COLO668 (cell line): ENCODE data around the gene KIF1B.
A peak's percentile ranks its signal among the peaks of the same experiment; 100 is the strongest.

ENCODE experiments used
- DNase-seq: peaks from one replicate; lab custom pipeline; 2025; ENCODE audit not compliant: unreplicated experiment; lab: John Stamatoyannopoulos, UW

The KIF1B gene, protein sequence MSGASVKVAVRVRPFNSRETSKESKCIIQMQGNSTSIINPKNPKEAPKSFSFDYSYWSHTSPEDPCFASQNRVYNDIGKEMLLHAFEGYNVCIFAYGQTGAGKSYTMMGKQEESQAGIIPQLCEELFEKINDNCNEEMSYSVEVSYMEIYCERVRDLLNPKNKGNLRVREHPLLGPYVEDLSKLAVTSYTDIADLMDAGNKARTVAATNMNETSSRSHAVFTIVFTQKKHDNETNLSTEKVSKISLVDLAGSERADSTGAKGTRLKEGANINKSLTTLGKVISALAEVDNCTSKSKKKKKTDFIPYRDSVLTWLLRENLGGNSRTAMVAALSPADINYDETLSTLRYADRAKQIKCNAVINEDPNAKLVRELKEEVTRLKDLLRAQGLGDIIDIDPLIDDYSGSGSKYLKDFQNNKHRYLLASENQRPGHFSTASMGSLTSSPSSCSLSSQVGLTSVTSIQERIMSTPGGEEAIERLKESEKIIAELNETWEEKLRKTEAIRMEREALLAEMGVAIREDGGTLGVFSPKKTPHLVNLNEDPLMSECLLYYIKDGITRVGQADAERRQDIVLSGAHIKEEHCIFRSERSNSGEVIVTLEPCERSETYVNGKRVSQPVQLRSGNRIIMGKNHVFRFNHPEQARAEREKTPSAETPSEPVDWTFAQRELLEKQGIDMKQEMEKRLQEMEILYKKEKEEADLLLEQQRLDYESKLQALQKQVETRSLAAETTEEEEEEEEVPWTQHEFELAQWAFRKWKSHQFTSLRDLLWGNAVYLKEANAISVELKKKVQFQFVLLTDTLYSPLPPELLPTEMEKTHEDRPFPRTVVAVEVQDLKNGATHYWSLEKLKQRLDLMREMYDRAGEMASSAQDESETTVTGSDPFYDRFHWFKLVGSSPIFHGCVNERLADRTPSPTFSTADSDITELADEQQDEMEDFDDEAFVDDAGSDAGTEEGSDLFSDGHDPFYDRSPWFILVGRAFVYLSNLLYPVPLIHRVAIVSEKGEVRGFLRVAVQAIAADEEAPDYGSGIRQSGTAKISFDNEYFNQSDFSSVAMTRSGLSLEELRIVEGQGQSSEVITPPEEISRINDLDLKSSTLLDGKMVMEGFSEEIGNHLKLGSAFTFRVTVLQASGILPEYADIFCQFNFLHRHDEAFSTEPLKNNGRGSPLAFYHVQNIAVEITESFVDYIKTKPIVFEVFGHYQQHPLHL (N-terminal part only)

DNA sequence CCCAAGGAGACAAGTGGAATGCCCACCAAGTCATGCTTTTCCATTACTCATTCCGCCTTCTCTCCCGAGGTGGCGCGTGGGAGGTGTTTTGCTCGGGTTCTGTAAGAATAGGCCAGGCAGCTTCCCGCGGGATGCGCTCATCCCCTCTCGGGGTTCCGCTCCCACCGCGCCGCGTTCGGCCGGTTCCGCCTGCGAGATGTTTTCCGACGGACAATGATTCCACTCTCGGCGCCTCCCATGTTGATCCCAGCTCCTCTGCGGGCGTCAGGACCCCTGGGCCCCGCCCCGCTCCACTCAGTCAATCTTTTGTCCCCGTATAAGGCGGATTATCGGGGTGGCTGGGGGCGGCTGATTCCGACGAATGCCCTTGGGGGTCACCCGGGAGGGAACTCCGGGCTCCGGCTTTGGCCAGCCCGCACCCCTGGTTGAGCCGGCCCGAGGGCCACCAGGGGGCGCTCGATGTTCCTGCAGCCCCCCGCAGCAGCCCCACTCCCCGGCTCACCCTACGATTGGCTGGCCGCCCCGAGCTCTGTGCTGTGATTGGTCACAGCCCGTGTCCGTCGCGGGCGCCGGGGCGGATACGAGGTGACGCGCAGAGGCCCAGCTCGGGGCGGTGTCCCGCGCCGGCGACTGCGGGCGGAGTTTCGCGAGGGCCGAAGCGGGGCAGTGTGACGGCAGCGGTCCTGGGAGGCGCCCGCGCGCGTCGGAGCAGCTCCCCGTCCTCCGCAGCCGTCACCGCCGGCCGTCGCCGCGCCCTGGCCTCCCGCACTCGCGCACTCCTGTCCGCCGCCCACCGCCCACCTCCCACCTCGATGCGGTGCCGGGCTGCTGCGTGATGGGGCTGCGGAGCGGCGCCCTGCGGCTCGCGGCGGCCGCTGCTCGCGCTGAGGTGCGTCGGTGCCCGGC, at the start of gene KIF1B:
TSS of gene KIF1B (plus strand) at position 666 of the 906 bp plus-strand sequence. CDS start 21,759 bp downstream, outside the sequence.
- DNase-seq = peak; percentile 100

DNA sequence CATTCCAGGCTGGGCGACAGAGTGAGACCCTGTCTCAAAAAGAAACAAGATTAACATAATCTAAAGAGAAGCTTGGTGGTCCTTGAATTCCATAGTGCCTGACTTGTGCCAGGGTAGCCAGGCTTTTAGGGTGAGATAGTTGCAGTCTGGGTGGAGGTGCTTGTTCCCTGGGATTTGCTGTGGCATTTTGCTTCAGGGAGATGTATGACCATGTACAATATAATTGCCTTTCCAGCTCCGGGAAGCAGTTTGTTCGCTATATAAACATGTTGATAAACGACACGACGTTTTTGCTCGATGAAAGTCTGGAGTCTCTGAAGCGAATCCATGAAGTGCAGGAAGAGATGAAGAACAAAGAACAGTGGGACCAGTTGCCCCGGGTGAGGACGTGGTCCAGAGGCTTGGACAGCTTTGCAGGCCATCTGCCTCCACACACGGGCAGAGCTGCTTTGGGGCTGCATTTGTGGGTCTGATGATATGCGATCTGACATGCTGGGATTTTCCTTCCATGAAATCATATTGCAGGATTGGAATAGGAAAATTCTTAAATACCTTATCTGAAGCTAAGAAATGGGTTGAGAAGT, 49.4 kb upstream of the KIF1B start:
- no peak for DNase-seq

DNA sequence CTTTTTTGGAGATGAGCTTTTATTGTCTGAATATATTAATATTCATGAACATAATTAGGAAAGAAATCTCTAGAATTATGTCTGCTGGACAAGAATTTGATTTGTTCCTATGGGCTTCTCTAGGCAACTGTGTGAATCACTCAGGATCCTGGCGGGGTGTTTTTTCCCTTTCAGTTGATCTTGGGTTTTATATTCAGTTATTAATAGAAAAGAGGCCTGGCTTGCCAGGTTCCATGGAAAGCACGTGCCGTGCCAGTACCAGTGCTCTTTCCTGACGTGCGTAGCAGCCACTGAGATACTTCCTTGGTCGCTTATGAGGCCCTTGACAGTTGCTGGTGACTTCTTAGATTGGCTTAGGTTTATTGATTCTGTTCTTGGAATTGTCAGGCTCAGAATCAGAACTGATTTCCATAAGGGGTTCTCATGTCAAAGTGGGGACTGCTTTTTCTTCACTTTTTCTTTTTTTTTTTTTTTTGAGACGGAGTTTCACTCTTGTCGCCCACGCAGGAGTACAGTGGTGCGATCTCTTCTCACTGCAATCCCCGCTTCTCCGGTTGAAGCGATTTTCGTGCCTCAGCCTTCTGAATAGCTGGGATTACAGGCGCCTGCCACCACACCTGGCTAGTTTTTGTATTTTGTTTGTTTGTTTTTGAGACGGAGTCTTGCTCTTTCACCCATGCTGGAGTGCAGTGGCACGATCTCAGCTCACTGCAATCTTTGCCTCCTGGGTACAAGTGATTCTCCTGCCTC, 48.7 kb upstream of the KIF1B start:
- no peak for DNase-seq

DNA sequence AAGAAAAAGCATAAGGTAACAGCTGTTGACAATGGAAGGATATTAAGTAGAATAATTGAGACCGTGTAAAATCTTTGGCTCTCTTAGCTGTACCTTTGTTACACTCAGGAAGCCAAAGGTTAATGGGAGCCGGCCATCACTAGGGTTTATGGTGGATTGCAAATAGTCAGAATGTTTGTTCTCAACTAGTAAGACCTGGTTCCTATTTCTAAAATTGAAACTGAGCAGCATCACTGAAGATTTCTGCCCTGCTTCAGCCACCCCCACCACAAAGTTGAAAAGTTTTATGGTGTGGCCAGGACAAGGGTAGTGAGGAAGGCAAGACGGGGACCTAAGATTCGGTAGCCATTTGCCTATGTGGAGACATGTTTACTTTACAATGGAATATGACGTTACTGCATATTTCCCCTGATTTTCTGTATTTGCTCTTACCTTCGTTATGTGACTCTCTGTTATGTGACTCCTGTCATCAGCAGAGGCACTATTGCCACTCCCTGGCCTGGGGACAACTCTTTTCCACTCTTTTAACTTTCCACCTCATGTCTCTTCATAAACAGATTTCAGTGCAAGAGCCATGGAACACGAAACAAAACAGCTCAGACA, 41.4 kb upstream of the KIF1B start:
- DNase-seq = no peak

DNA sequence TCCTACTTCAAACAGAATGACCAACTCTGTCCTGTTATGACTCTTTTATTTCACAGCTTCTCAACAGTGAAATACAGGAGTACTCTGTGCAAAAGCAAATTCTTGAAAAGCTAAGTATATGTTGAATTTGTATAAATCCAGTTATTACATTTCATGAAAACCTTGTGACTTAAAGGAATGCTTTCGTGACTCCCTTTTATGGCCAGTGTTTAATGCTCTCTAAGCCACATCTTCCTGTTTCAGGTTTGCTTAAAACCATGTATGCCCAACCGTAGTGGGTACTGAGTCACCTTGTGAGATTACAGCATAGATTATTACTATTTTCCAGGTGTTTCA, 40.2 kb upstream of the KIF1B start:
- no peak for DNase-seq

DNA sequence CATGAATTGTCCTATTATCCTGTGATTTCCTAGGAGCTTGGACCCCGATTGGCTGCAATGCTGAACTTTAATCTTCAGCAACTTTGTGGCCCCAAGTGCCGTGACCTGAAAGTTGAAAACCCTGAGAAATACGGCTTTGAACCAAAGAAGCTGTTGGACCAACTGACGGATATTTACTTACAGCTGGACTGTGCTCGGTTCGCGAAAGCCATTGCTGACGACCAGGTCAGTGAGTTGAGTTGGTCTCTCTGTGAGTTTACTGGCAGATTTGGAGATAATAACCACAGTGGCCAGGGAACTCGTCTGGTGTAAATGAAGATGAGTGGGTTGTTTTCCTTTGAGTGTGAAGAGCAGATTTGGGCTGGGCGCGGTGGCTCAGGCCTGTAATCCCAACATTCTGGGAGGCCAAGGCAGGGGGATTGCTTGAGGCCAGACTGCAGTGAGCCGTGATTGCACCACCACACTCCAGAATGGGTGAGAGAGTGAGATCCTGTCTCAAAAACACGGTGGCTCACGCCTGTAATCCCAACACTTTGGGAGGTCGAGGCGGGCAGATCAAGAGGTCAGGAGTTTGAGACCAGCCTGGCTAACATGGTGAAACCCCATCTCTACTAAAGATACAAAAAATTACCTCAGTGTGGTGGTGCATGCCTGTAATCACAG, 39.1 kb upstream of the KIF1B start:
- DNase-seq = no peak

DNA sequence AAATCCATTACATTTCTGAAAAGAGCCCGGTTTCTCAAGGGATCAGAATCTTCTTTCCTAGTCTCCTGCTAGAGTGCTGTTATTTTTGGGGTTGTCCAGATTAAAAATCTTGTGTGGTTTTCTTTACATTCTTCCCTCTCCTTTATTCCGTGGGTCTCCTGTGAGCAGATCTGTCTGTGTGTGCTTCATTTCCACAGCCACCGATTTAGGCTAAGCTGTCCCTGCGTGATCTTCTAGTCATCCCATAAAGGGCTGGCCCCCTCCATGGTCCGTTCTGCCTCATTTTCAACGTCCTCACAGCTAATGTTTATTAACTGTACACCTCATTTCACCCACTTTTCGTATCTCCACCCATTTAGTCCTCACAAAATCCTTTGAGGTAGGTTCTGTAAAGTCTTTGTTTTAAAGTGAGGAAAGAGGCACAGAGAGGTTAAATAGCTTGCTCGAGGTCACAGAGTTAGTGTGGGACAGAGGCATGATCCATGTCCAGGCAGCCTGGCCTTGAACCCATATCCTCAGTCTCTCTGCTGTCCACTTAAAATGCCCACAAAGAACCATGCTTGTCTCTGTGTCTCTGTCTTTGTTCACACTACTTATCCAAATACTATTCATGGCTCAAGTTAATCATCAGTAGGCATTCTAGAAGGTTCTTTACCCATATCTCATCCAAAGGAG, 38.2 kb upstream of the KIF1B start:
- no peak for DNase-seq

DNA sequence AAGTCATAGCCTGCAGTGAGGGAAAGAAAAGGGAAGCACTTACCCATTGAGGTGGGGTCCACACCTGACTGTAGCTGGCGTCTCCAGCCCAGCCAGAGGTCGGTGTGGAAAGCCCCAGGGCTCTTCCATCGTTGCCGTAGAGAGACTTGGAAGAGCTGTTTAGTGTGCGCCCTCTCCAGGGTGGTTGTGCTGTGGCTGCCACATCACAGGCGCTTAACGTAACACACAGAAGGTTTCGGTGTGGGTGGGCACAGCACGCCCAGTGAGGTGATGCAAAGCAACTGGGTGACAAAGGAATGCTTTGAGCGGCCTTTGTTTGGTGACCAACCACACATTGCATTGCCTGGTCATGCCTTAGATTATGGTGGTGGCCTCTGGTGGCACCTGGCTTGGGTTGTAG, 36.8 kb upstream of the KIF1B start:
- no peak for DNase-seq

DNA sequence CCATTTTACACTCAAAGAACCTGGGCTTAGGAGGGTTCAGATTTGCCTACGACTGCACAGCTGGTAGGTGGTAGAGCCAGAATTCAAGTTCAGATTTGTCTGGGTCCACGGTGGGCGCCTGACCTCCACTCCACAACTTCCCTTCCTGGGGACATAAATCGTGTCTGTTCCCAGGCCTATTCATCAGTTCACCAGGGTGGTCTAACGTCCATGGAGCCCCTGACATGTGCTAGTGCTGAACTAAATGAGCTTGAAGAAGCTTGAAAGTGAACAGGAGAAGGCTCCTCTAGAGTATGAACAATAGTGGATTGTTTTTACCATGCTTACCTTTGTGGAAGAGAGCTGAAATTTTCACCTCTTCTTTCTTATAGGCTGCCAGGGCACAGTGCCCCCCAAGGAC, 32.5 kb upstream of the KIF1B start:
- DNase-seq = no peak

DNA sequence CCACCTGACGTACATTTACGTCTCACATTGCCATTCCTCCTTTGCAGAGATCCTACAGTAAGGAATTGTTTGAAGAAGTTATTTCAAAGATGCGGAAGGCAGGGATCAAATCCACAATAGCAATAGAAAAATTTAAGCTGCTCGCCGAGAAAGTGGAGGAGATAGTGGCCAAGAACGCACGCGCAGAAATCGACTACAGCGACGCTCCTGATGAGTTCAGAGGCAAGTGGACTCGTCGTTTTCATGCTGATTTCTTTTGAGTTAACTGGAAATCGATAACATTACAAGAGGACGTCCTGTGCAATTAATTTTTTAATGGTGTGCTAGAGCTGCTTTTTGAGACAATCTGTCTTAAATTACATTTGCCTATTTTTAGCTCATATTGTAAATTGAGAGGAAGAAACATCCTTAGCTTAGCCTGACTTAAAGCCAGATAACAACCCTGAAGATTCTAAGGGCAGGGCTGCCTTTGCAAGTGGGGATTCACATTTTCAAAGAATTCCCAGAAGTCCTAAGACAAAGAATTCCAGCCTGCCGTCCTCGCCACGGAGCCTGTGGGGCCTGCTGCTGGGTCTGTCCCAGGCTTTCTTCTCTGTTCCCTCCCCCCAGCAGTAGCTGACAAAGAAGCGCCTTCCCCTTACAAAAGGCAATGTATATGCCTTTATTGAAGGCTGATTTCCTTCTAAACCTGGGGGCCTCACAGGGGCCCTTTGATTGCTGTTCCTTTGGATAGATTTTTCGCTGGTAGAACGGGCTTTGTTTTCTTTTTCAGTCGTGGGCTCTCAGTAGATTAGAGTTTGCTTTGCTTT, 31.6 kb upstream of the KIF1B start:
- DNase-seq = no peak

DNA sequence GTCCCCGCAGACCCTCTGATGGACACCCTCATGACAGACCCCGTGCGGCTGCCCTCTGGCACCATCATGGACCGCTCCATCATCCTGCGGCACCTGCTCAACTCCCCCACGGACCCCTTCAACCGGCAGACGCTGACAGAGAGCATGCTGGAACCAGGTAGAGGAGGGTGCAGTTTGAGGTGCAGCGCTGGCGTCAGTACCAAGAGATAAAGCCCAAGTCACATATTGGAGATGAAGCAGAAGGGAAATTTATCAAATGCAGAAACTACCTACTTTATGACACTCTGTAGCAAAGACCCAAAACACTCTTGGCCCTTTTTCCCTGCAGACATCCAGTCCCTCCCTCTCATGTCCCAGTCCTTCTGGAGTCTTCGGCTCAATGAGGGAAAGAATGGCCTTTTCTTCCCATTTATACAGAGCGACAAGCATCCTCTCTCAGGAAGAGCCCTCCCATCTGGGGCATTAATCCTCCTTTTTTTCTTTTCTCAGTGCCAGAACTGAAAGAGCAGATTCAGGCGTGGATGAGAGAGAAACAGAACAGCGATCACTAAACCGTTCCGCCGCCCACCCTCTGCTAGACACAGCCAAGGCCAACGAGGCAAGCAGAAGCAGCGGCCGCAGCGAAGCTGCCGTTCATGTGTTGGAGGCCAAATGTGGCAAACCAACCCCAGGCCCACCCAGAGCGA, 30.8 kb upstream of the KIF1B start:
- no peak for DNase-seq

DNA sequence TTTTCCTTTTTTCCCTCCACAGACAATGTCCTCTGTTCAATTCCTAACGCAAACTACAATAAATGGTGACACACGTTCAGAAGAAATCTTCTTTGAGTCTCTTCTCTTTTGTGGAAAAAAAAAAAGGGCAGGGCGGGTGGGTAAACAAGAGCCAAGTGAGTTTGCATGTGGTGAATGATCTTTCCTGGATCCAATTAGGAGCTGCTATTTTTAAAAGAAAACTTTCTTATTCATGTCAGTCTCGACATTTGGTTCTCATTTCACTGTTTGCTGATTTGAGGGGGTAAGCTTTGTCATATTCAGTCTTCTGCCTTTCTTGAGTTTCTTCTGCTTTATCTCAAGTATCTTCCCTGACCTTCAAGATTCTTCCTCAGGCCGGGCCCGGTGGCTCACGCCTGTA, 29.2 kb upstream of the KIF1B start:
- no peak for DNase-seq

DNA sequence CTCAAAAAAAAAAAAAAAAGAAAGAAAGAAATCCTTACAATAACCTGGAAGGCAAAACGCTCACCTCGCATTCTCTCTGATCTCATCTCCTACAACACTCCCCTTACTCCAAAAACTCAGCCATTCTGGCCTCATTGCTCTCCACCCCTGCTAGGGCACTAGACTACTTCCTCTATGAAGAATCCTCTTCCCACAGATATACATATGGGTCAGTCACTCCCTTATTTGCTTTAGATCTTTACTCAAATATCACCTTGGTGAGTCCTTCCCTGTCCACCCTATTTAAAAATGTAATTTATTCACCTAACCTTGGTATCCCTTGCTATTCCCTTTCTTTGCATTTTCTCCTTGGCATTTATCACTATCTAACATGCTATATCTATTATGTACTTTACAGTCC, 24.6 kb upstream of the KIF1B start:
- no peak for DNase-seq

DNA sequence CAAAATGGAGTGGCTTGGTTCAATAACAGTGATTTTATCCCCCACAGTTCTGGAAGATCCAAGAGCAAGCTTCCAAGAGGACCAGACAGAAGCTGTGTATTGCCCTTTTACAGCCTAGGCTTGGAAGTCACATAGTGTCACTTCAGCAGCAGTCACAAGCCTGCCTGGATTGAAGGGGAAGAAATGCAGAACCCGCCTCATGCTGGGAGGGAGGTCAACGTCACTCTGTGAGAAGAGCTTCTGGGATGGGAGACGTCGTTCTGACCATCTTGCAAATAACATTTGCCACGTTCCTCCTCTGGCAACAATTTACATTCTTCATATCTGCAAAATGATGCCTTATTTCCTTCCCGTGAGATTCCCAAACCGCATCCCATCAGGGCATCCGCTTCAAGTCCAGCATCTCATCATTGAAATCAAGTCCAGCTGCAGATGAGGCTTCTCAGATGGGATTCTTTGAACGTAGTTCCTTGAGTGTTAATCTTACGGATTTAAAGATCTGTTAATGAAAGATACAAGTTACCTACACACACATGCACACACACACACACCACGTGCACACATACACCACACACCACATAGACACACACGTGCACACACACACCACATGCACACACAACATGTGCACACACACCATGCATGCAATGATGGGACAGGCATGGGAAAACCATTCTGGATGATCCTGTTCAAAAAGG, 23.9 kb upstream of the KIF1B start:
- DNase-seq = no peak

DNA sequence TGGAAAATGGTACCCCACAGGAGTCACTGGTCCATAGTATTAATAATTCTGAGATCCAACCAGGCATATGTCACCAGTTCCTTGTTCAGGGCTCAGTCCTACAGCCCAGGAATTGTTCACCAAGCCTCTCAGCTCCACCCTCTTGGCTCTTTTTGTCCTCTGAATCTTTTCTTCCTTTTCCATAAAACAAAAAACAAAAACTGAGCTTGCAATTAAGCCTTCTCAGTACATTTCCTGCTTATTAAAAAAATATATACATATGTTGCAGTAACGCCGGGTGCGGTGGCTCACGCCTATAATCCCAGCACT, 23.4 kb upstream of the KIF1B start:
- DNase-seq = no peak

DNA sequence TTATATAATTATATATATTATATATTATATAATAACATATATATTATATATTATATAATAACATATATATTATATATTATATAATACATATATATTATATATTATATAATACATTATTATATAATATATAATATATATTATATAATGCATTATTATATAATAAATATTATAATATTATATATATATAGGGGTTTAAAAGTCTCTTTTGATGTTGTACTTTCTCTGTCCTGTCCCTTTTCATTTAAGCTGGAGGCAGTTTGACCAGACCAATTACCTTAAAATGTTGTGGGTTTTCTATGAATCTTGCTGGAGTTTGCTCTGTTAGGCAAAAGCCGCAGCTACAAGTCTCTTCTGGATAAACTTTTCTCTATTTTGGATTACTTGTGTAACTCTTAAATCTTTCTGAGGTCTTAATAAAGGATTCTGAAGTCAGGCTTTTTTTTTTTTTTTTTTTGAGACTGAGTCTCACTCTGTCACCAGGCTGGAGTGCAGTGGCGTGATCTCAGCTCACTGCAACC, 22.2 kb upstream of the KIF1B start:
- DNase-seq = no peak
